OCI-LY3 (cell line): ENCODE data around the gene S100A5.

Experiments used
- EZH2phosphoT487 ChIP-seq: fragments of 200-600 bp; shearing (Covaris generic); IDR thresholded peaks from 2 replicates; pipeline ENCODE4 v1.6.1; 2018; ENCODE audit warnings: antibody characterized with exemption, mixed run types, low read depth
- TF ChIP-seq, protein P1 (sequence below): fragments of 200-600, 300-600 bp; sonication (generic); IDR thresholded peaks from 2 replicates; pipeline ENCODE4 v1.5.1; 2014; ENCODE audit warnings: antibody characterized with exemption, low read length, low read depth

DNA sequence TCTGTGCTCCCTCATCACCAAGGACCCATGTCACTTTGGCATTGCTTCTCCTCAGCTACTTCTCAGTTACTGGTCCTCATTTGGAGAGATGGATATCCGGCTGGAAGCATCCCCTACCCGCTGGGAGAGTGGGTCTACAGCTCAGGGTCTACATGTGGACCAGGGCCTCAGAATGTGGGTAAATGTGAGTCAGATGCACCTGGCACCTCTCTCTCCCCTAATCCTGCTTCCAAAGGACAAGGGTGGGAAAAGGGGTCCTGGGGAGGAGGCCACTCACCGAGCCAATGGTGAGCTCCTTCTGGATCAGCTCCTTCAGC lies 5.9 kb downstream of the S100A5 start:
- TF ChIP-seq, protein P1, sequence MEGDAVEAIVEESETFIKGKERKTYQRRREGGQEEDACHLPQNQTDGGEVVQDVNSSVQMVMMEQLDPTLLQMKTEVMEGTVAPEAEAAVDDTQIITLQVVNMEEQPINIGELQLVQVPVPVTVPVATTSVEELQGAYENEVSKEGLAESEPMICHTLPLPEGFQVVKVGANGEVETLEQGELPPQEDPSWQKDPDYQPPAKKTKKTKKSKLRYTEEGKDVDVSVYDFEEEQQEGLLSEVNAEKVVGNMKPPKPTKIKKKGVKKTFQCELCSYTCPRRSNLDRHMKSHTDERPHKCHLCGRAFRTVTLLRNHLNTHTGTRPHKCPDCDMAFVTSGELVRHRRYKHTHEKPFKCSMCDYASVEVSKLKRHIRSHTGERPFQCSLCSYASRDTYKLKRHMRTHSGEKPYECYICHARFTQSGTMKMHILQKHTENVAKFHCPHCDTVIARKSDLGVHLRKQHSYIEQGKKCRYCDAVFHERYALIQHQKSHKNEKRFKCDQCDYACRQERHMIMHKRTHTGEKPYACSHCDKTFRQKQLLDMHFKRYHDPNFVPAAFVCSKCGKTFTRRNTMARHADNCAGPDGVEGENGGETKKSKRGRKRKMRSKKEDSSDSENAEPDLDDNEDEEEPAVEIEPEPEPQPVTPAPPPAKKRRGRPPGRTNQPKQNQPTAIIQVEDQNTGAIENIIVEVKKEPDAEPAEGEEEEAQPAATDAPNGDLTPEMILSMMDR = no peak
- TF ChIP-seq EZH2phosphoT487 = no peak
